Dedifferentiated amniotic fluid mesenchymal stem cell (primary cell): ENCODE results near the gene CHIT1.

Source experiments
- DNase-seq: peaks from one replicate; pipeline ENCODE4 v3.0.0-alpha.2; 2016; ENCODE audit errors: extremely low spot score

Gene CHIT1

GRCh38 chr1:203175237-203175826, 54.1 kb downstream of the CHIT1 start, which contains the start of gene MYBPH:
TSS of gene MYBPH (minus strand) at chr1:203175826. CDS start at chr1:203175755, 71 bp downstream.
- DNase-seq: no peak

- no peak for DNase-seq
Measured at GRCh38 chr1:203174324-203174985, 55.0 kb downstream of the CHIT1 start.

GRCh38 chr1:203173566-203173965, 55.9 kb downstream of the CHIT1 start:
- DNase-seq: no peak

DNA sequence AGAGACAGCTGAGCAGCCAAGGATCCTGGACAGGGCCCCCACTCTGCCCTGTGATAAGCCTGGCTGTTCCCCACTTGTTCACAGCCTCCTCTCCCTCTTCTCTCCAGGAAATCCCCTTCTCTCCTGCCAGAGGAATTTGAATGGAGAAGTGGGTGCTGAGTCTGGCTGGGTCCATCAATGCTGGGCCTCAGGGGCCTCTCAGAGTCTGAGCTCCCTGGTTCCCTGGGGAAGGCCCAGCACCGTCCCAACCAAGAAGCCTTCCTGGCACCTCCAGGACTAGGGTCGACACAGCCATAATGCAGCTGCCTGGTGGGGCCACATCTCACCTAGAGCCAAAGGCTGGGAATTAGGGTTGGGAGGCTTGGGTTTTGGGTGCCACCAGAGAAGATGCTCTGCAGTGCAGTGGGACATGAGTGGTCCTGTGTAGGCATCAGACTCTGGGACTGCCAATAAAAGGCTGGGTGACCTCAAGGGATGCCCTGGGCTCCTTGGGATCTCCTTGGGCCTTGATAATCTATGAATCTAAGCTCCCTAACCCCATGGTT, 56.4 kb downstream of the CHIT1 start:
- DNase-seq: no peak

GRCh38 chr1:203172184-203173010, 57.1 kb downstream of the CHIT1 start:
- DNase-seq: no peak

DNA sequence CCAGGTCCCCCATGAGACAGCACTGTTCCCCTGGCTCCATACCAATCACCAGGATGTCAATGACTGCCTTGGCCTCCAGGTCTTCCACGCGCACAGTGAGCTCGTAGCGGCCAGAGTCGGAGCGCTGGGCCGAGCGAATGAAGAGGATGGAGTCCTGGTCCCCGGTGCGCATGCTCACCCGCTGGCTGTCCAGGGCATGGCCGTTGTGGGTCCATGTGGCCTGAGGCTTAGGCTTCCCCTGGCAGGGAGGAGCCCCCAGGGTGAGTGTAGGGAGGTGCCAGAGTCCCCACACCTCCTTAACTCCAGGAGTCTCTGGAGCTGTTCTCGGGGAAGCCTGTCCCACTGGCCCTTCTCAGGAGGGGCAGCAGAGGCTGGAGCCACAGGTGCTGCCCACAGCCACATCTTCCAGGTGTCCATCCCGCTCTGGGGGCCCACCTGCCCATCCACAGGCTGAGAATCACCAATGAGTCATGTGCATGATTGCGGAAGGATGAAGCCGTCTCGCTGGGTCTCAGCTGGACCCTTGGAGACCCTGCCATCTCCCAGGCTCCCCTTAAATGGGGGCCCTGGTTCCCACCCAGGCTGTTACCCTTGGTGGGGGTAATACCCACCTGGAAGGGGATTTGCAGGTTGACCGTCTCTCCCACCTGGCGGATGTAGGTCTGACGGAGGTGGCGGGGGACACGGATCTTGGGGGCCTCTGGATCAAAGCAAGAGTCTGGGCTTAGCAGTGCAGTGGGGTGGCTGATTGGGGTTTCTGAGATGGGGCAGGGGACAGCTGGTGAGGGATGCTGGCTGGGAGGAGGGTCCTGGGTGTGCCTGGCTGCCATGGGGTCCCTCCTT, 57.9 kb downstream of the CHIT1 start:
- DNase-seq: no peak

DNA sequence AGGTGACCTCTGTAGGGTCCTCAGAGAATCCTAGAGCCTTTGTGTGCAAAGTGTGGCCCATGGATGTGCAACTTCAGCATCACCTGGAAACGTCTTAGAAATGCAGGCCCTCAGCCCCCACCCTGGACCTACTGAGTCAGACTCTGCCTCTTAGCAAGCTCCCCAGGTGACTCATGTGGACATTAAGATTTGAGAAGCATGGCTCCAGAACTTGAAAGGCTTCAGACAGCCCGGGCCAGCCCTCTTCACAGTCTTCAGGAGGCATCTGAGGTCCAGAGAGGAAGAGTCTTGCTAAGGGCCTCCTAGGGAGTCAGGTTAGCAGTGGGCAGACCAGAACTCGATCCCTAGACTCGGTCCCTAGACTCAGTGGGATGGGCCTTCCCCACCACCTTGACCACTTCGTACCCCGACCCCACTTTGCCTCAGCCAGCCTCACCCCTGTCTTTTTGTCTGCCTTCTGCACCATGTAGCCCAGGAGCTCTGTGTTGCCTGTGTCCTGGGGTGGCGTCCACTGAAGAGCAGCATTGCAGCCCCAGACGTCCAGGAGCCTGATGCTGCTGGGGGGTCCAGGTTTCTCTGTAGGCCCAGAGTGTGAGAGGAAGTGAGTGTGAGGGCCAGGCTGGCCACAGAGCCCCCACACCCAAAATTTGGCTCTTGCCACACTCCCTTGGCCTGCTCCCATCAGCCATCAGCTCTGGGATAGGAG, 58.7 kb downstream of the CHIT1 start:
- no peak for DNase-seq

DNA sequence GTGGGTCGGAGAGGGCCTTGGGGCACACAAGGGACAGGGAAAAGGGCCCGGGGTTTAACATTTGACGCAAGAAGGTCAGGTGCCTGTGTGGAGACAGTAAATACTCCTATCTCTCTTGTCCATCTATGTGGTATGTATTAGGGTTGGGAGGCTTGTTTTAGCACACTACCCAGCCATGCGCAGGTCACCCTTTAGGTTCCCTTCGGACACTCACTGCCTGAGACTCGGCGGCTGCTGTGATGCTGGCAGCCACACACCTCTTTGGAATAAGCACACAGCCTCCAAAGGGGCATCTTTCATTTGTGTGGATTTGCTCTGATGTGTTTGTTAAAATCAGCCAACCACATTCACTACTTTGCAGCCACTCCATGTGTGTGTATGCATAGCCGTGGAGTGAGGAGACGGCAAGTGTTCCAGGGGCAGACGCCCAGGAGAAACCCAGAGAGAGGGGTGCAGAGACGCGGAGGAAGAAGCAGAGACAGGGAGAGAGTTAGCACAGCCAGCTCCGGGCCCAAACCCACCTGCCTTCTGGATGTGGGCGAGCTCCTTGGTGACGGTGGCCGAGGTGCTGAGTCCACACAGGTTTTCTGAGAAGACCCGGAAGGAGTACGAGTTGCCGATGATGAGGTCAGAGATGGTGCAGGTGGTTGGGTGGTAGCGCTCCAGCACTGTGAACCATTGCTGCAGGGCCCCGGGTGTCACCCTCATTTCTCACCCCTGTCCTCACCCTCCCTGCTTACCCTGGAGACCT, 59.5 kb downstream of the CHIT1 start:
- DNase-seq: no peak

- DNase-seq: no peak
Measured at GRCh38 chr1:203168991-203169390, 60.5 kb downstream of the CHIT1 start.

DNA sequence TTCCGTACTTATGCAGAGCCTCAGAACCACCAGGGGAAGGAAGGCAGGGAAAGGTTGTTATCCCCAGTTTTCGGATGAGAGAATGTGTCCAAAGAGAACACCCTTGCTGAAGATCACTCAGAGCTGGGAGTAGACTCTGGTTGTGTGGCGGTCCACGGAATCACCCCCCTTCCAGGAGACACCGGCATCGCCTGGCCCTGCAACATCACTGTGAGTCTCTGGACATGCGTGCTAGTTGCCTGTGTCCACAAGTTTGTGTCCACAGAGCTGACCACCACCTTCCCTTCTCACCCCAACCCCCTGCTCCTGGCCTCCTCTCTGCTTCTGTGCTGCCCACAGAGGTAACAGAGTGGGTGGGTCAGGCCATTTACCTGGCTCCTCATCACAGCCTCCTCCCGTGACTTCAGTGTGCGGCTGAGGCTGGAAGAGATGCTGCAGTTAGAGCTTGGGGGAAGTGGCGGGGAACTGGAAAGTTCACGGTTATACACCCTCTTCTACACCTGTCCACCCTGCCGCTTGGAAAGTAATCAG, 61.2 kb downstream of the CHIT1 start:
- no peak for DNase-seq

DNA sequence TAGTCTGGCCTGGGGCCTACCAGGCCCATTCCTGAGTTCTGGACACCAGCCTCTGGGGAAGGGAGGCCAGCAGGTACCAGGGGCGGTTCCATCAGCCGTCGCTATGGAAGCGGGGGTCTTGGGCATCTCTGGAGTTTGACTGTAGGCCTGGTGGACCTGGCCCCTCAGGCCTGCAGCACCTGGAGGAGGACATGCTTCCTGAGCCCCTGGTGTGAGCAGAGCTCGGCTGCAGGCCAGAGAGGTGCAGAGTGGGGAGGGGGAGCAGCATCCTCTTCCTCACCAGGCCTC, 61.6 kb downstream of the CHIT1 start:
- DNase-seq: no peak

GRCh38 chr1:203167026-203167912, 62.2 kb downstream of the CHIT1 start:
- DNase-seq: no peak

DNA sequence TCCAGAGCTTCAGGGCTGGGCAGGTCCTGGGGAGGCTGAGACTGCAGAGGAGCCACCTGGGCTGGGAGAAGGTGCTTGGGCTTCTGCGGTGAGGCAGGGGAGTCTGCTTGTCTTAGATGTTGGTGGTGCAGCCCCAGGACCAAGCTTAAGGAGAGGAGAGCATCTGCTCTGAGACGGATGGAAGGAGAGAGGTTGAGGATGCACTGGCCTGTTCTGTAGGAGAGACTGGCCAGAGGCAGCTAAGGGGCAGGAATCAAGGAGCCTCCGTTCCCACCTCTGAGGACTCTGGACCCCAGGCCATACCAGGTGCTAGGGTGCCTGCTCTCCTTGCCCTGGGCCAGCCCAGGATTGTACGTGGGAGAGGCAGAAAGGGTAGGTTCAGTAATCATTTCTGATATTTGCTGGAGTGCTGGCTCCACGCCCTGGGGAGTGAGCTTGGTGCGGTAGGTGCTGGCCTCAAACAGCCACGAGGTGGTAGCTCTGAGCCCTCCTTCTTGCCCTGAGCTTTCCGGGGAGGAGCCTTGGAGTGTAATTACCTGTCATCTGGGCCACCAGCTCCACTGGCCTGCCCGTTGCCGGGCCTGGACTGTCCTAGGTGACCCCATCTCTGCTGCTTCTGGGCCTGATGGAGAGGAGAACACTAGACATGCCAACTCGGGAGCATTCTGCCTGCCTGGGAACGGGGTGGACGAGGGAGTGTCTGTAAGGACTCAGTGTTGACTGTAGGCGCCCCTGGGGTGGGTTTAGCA, 63.1 kb downstream of the CHIT1 start:
- no peak for DNase-seq
